Germinal center (tissue), 1 donor: ENCODE measurements around the gene MYBPC1.
"Not testable (repeated sequence)": the region's sequence is repeated elsewhere in the genome, so short reads cannot be mapped to it uniquely, and the experiment has no call there.

Experiments used
- DNase-seq: peaks from one replicate; pipeline ENCODE4 v3.0.0; 2012; ENCODE audit warnings: mixed read lengths, low spot score

Gene MYBPC1

GRCh38 chr12:101734482-101734881, 139.7 kb downstream of the MYBPC1 start:
- not testable (repeated sequence) for DNase-seq
